Measurements from ENCODE around the gene VIM. TPM values are rescaled to one million over a fixed set of nuclear protein-coding genes. Genes with fewer than 3 reads are reported as not detected.

VIM gene
- total and polyA plus RNA-seq, 5 donors from 2014 or later = 430 to 1,005 (median 491) TPM

DNA sequence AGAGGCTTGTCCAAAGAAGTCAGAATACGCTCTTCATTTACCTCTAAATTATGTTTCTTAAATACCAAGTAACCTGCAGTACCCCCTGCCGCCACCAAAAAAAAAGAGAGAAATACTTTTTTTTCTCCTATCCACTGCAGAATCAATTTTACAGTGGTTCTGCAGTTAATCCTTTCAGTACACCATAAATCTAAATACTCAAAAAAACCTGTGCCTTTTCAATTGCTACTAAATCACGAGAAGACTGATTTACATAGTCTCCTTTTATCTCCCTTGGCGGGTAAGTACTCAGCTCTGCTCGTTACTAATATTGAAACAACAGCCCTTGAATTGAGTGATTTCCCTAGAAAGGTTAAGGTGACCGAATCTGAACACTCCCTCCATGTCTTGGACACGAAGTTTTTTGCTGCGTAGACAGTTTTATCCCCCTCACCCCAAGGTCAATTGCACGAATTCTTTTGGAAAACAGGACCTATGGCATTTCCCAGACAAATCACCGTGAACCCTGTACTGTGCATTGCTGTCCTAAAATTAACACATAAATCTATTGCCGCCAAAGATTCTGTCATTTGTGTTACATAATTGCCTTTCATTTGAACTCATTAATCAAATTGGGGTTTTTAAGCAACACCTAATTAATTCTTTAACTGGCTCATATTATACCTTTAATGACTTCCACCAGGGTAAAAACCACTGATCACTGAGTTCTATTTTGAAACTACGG is 512 bp upstream of the VIM start:
- Mint-ChIP-seq H3K27ac (peak overlapping the region; percentile 94 to 99 (median 97)), H3K9me3 (peaks cover 0 to 3% (median 0%) of the 10 kb centered on the region in 7 donors), H3K4me3 (peak overlapping the region; percentile 89 to 98 (median 94)), H3K27me3 (peaks cover 14% of the 10 kb centered on the region), H3K36me3 (peaks cover 20% of the 10 kb centered on the region), H3K4me1 (peaks cover 23 to 64% (median 45%) of the 10 kb centered on the region in 4 donors)
- DNase-seq (peak; percentile 4 to 74 (median 70)), ATAC-seq (ENCODE audit: low read depth in 2 of 2) (no peak)
- H3K9me3 ChIP-seq (ENCODE audit: control insufficient read depth in 2 of 2, low read length in 2 of 2) = no peaks in the 10 kb centered on the region
- H3K4me3 ChIP-seq (ENCODE audit: low read depth, low read length) = peak overlapping the region; percentile 97
- peaks cover 18% of the 10 kb centered on the region for H3K36me3 ChIP-seq (ENCODE audit: control insufficient read depth, insufficient read depth, low read length)
- peak overlapping the region; percentile 95 for H3K27ac ChIP-seq (ENCODE audit: insufficient read depth, low read length, poor library complexity, severe bottlenecking)
- no peaks in the 10 kb centered on the region for H3K27me3 ChIP-seq (ENCODE audit: control insufficient read depth, insufficient read depth, low read length)
- peaks cover 62% of the 10 kb centered on the region for H3K4me1 ChIP-seq (ENCODE audit: control insufficient read depth, insufficient read depth, low read length, poor library complexity, severe bottlenecking)

- peak overlapping the region; percentile 94 to 99 (median 97) for H3K27ac Mint-ChIP-seq
- peaks cover 23 to 60% (median 47%) of the 10 kb centered on the region in 4 donors for H3K4me1 Mint-ChIP-seq
- peak overlapping the region; percentile 54 for H3K4me3 ChIP-seq (ENCODE audit: low read depth, low read length)
Observed at GRCh38 chr10:17229016-17229716, 1.1 kb downstream of the VIM start.

DNA sequence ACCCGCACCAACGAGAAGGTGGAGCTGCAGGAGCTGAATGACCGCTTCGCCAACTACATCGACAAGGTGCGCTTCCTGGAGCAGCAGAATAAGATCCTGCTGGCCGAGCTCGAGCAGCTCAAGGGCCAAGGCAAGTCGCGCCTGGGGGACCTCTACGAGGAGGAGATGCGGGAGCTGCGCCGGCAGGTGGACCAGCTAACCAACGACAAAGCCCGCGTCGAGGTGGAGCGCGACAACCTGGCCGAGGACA is 1.6 kb downstream of the VIM start:
- peaks cover 0 to 3% (median 0%) of the 10 kb centered on the region in 7 donors for H3K9me3 Mint-ChIP-seq
- peaks cover 14% of the 10 kb centered on the region for H3K27me3 Mint-ChIP-seq
- ATAC-seq (ENCODE audit: low read depth in 2 of 2) = no peak
- peaks cover 24% of the 10 kb centered on the region for H3K36me3 Mint-ChIP-seq
- Histone ChIP-seq H3K4me1 (ENCODE audit: control insufficient read depth, insufficient read depth, low read length, poor library complexity, severe bottlenecking) (peaks cover 77% of the 10 kb centered on the region), H3K9me3 (ENCODE audit: control insufficient read depth in 2 of 2, low read length in 2 of 2) (no peaks in the 10 kb centered on the region), H3K36me3 (ENCODE audit: control insufficient read depth, insufficient read depth, low read length) (peaks cover 35% of the 10 kb centered on the region), H3K27ac (ENCODE audit: insufficient read depth, low read length, poor library complexity, severe bottlenecking) (peak overlapping the region; percentile 95), H3K4me3 (ENCODE audit: low read depth, low read length) (peak overlapping the region; percentile 54), H3K27me3 (ENCODE audit: control insufficient read depth, insufficient read depth, low read length) (no peaks in the 10 kb centered on the region)
- H3K4me1 Mint-ChIP-seq = peaks cover 23 to 65% (median 51%) of the 10 kb centered on the region in 4 donors
- peak overlapping the region; percentile 89 to 98 (median 94) for H3K4me3 Mint-ChIP-seq
- no peak for DNase-seq
- peak overlapping the region; percentile 94 to 99 (median 97) for H3K27ac Mint-ChIP-seq

More at GRCh38 chr10:17229016-17229716, 1.1 kb downstream of the VIM start:
- H3K27me3 Mint-ChIP-seq = peaks cover 14% of the 10 kb centered on the region
- ATAC-seq (ENCODE audit: low read depth in 2 of 2) (peak; percentile 14 to 24), DNase-seq (peak; percentile 62 to 80 (median 71))
- Histone ChIP-seq H3K27me3 (ENCODE audit: control insufficient read depth, insufficient read depth, low read length) (no peaks in the 10 kb centered on the region), H3K36me3 (ENCODE audit: control insufficient read depth, insufficient read depth, low read length) (peaks cover 30% of the 10 kb centered on the region), H3K27ac (ENCODE audit: insufficient read depth, low read length, poor library complexity, severe bottlenecking) (peak overlapping the region; percentile 95), H3K4me1 (ENCODE audit: control insufficient read depth, insufficient read depth, low read length, poor library complexity, severe bottlenecking) (peaks cover 73% of the 10 kb centered on the region), H3K9me3 (ENCODE audit: control insufficient read depth in 2 of 2, low read length in 2 of 2) (no peaks in the 10 kb centered on the region)
- H3K4me3 Mint-ChIP-seq = peak overlapping the region; percentile 89 to 98 (median 94)
- peaks cover 0 to 3% (median 0%) of the 10 kb centered on the region in 7 donors for H3K9me3 Mint-ChIP-seq
- H3K36me3 Mint-ChIP-seq = peaks cover 20% of the 10 kb centered on the region

DNA sequence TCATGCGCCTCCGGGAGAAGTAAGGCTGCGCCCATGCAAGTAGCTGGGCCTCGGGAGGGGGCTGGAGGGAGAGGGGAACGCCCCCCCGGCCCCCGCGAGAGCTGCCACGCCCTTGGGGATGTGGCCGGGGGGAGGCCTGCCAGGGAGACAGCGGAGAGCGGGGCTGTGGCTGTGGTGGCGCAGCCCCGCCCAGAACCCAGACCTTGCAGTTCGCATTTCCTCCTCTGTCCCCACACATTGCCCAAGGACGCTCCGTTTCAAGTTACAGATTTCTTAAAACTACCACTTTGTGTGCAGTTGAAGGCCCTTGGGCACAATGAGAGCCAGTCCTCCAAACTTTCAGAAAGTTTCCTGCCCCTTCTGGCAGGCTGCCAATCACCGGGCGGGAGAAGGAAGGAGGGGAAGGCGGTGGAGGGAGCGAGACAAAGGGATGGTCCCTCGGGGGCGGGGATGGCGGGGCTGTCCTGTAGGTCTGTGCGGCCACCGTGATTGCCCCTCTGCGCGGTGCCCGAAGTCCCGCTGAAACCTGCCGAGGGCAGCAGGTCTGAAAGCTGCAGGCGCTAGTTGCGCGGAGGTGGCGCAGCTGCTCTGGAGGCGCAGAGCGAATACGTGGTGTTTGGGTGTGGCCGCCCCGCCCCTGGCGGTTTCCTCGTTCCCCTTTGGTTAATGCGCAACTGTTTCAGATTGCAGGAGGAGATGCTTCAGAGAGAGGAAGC is 2.1 kb downstream of the VIM start:
- Histone ChIP-seq H3K36me3 (ENCODE audit: control insufficient read depth, insufficient read depth, low read length) (peaks cover 40% of the 10 kb centered on the region), H3K9me3 (ENCODE audit: control insufficient read depth in 2 of 2, low read length in 2 of 2) (no peaks in the 10 kb centered on the region), H3K4me3 (ENCODE audit: low read depth, low read length) (peak overlapping the region; percentile 91), H3K27ac (ENCODE audit: insufficient read depth, low read length, poor library complexity, severe bottlenecking) (peak overlapping the region; percentile 95), H3K4me1 (ENCODE audit: control insufficient read depth, insufficient read depth, low read length, poor library complexity, severe bottlenecking) (peaks cover 82% of the 10 kb centered on the region), H3K27me3 (ENCODE audit: control insufficient read depth, insufficient read depth, low read length) (no peaks in the 10 kb centered on the region)
- Mint-ChIP-seq H3K36me3 (peaks cover 26% of the 10 kb centered on the region), H3K9me3 (peaks cover 0 to 3% (median 0%) of the 10 kb centered on the region in 7 donors), H3K4me1 (peaks cover 20 to 68% (median 52%) of the 10 kb centered on the region in 4 donors), H3K27me3 (peaks cover 14% of the 10 kb centered on the region), H3K27ac (peak overlapping the region; percentile 94 to 99 (median 97)), H3K4me3 (peak overlapping the region; percentile 89 to 98 (median 94))
- peak; percentile 81 to 96 (median 94) for DNase-seq
- peak; percentile 53 to 54 for ATAC-seq (ENCODE audit: low read depth in 2 of 2)

DNA sequence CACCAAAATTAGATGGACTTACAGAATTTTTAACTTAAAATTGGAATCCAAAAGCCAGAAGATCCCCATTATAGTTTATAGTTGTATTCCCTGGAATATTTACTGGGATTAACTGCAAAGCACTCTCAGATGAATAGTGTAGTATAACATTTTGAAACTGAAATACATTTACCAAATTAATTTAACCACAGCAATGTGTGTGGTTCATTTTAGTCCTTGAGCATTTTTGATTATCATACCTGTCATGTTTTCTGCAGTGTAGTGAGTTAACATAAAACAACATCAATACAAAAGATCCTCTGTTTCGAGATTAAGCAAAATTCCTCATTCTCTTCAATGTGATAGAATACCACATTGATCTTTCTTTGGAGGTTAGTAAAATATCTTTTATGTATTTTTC is 3.7 kb downstream of the VIM start:
- Histone ChIP-seq H3K27me3 (ENCODE audit: control insufficient read depth, insufficient read depth, low read length) (no peaks in the 10 kb centered on the region), H3K9me3 (ENCODE audit: control insufficient read depth in 2 of 2, low read length in 2 of 2) (no peaks in the 10 kb centered on the region), H3K4me3 (ENCODE audit: low read depth, low read length) (peak overlapping the region; percentile 91), H3K27ac (ENCODE audit: insufficient read depth, low read length, poor library complexity, severe bottlenecking) (peak overlapping the region; percentile 95), H3K4me1 (ENCODE audit: control insufficient read depth, insufficient read depth, low read length, poor library complexity, severe bottlenecking) (peaks cover 75% of the 10 kb centered on the region), H3K36me3 (ENCODE audit: control insufficient read depth, insufficient read depth, low read length) (peaks cover 57% of the 10 kb centered on the region)
- Mint-ChIP-seq H3K9me3 (peaks cover 0 to 3% (median 0%) of the 10 kb centered on the region in 7 donors), H3K4me3 (peak overlapping the region; percentile 89 to 98 (median 94)), H3K4me1 (peaks cover 28 to 72% (median 54%) of the 10 kb centered on the region in 4 donors), H3K36me3 (peaks cover 38% of the 10 kb centered on the region), H3K27ac (peak overlapping the region; percentile 94 to 97 (median 97)), H3K27me3 (peaks cover 14% of the 10 kb centered on the region)
- DNase-seq (no peak), ATAC-seq (ENCODE audit: low read depth in 2 of 2) (no peak)

DNA sequence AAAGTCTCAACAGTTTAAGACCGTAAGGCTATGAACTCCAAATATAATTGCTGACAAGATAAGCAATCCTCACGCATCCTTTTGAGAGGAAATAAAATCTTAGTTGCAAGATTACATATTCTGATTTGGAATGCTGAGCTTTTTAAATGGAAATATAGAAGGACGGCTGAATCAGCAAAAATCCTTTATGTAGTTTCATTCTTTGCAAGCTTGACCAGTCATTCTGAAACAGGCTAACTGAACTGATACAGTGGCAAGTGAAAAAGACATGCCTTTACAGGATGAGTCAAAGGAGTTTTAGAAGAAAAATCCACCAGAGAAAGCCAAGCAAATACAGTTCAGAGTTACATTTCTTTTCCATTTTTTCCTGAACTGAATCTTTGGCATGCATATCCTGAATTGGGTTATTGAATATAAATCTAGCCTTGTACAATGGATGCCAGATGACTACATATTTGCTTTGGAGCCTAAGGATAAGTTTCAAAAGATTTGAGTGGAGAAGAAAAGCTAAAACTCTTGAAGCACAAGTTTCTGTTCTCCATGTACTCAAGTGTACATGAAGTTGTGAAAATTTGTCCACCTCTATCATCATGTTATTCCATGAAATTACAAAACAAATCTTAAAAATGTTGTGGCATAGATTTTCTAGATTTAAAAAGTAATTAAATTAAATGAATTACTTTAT is 4.4 kb downstream of the VIM start:
- DNase-seq = peak in 1 of 3 donors; percentile 60
- Histone ChIP-seq H3K4me3 (ENCODE audit: low read depth, low read length) (peak overlapping the region; percentile 91), H3K4me1 (ENCODE audit: control insufficient read depth, insufficient read depth, low read length, poor library complexity, severe bottlenecking) (peaks cover 69% of the 10 kb centered on the region), H3K27me3 (ENCODE audit: control insufficient read depth, insufficient read depth, low read length) (no peaks in the 10 kb centered on the region), H3K9me3 (ENCODE audit: control insufficient read depth in 2 of 2, low read length in 2 of 2) (no peaks in the 10 kb centered on the region), H3K36me3 (ENCODE audit: control insufficient read depth, insufficient read depth, low read length) (peaks cover 63% of the 10 kb centered on the region), H3K27ac (ENCODE audit: insufficient read depth, low read length, poor library complexity, severe bottlenecking) (peak overlapping the region; percentile 95)
- H3K27ac Mint-ChIP-seq = peak overlapping the region in 2 of 3 donors; percentile 32 to 97
- H3K9me3 Mint-ChIP-seq = peaks cover 0 to 3% (median 0%) of the 10 kb centered on the region in 7 donors
- peak overlapping the region; percentile 89 to 98 (median 94) for H3K4me3 Mint-ChIP-seq
- no peak for ATAC-seq (ENCODE audit: low read depth in 2 of 2)
- H3K27me3 Mint-ChIP-seq = peaks cover 14% of the 10 kb centered on the region
- peaks cover 41% of the 10 kb centered on the region for H3K36me3 Mint-ChIP-seq
- peaks cover 25 to 66% (median 49%) of the 10 kb centered on the region in 4 donors for H3K4me1 Mint-ChIP-seq

Data from CD4-positive, CD25-positive, alpha-beta regulatory T cell (primary cell).